GM12874 (cell line): Measurements from ENCODE around the gene TMEM31.

ENCODE experiments used
- TF ChIP-seq, protein P1 (sequence below): IDR thresholded peaks from 2 replicates; pipeline ENCODE4 v1.5.1; 2011; ENCODE audit warnings: low read depth, mild to moderate bottlenecking, control low read depth, low read length, moderate library complexity; ENCODE audit not compliant: insufficient read depth

Gene TMEM31

DNA sequence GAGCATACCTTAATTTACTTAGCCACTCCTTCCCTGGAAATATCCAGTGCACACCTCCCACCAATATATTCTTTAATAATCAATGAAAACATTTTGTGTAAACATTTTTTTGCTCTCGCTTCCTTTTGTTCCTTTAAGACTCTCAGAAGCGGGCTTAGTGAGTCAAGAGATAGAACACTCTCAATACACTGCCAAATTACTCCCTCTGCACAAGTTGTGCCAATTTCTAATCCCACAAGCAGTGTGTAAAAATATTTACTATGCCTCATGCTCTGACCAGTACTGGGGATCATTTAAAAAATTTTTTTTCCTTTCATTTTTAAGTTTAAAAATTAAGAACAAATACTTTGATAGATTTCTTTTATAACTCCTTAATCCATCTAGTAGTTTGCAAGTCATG lies 29.3 kb upstream of the TMEM31 start:
- TF ChIP-seq, protein P1, sequence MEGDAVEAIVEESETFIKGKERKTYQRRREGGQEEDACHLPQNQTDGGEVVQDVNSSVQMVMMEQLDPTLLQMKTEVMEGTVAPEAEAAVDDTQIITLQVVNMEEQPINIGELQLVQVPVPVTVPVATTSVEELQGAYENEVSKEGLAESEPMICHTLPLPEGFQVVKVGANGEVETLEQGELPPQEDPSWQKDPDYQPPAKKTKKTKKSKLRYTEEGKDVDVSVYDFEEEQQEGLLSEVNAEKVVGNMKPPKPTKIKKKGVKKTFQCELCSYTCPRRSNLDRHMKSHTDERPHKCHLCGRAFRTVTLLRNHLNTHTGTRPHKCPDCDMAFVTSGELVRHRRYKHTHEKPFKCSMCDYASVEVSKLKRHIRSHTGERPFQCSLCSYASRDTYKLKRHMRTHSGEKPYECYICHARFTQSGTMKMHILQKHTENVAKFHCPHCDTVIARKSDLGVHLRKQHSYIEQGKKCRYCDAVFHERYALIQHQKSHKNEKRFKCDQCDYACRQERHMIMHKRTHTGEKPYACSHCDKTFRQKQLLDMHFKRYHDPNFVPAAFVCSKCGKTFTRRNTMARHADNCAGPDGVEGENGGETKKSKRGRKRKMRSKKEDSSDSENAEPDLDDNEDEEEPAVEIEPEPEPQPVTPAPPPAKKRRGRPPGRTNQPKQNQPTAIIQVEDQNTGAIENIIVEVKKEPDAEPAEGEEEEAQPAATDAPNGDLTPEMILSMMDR, result no peak

DNA sequence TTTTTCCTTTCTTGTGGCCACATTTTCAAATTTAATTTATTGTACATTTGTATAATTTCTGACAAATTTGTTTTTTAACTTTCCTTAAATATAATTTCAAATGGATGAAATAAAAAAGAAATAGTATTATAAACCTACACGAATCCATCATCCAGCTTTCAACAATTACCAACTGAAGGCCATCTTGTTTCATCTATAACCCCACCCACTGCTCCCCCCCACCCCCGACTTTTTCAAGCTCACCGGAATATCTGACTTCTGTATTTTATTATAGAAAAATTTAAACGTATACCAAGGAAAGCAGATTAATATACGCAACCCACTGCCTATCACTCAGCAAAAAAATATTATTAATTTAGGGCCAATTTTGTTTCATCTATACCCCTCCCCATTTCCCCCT lies 25.3 kb upstream of the TMEM31 start:
- TF ChIP-seq, protein P1, result no peak

DNA sequence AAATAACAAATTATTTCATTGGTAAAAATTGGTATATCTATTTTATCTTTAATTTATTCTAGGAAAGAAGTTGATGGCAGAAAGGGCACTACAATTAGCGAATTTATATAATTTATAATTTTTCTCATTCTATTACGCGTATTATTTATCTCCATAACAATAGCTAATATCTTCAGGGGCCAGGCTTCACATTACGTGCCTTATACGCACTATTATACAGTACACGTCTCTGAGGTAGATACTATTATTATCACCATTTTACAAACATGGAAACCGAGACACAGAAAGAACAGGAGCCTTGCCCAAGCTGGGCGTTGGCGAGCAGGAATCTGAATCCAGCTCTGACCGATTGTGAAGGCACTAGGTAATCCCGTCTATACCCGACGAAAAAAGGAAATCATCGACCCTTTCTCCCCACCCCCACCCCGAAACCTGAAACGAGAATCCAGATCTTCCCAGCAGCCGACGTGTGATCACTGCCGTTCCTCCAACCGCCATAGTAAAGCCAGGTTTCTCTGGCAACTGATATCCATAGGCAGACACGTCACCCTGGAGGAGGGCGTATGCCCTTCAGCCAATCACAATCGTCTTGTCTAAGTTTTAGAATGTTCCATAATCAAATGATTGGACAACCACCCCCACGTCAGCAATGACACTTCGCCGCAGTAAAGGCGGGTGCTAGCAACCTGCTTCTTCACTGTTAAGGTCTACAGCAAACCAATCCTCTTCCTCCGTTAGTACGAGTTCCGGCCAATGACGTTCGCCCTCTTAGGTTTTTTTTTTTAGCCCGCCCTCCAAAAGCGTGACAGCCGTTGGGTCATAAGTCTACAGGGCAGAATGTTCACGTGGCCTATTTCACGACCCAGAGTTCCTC lies 24.3 kb upstream of the TMEM31 start, which contains the start of gene MORF4L2:
Gene MORF4L2 (minus strand): TSS at position 501 of the 874 bp plus-strand sequence. CDS start 9,672 bp downstream, outside the sequence.
- TF ChIP-seq, protein P1, result no peak

- TF ChIP-seq, protein P1, result peak; percentile 61
These were observed 23.5 kb upstream of the TMEM31 start for GRCh38 chrX:103687073-103687695.

DNA sequence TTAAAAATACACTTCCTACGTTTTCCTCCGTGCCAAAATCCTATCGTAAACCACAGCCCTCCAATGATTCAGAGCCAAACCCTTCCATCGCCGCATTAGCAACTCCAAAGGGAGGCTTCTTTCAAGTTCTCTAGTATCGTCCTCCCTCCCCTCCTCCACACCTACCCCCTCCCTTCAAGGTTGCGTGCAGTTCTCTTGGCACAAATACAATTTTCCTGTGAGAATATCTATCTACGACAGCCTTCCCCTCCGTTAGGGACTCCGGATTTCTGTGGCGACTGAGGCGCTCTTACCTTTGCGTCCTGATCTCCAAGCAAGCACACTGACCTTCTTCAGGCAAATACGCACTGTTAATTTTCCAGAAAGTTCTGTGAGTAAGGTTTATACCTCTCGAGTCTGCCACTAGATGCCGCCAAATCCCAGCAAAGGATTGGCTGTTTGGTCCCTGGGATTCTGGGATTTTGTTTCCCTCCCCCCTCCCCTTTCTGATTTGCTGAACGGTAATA lies 23.0 kb upstream of the TMEM31 start:
- TF ChIP-seq, protein P1, result peak; percentile 41; the same call in 1 of the 2 replicates

DNA sequence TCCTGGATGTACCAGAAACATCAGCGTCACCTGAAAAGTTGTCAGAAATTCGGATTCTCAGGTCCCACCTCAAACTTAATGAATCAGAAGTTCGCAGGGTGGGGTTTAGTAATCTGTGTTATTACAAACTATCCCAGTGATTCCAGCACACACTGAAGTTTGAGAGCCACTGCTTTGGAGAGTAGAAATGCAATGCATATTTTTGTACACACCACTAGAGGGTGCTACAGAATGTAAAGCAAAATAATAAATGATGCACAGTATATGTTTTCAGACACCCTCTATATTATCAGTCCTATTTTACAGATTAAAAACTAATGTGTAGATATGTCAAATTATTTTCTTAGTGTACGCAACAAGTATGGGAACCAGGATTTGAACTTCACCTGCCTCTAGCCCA lies 21.8 kb upstream of the TMEM31 start:
- TF ChIP-seq, protein P1, result peak; percentile 36; the same call in 1 of the 2 replicates

GRCh38 chrX:103691059-103691458 lies 19.6 kb upstream of the TMEM31 start:
- TF ChIP-seq, protein P1, result no peak
